Vagina (tissue), 2 donors: ENCODE data around the gene AMBRA1.

Source experiments
- POLR2AphosphoS5 ChIP-seq, 2 donors: sonication (generic); formaldehyde crosslinking; IDR thresholded peaks; one replicate each; pipeline ENCODE4 v1.9.0; 2017; ENCODE audit warnings: antibody characterized with exemption in 2 of 2, mild to moderate bottlenecking in 2 of 2, low read depth in 1 of 2; ENCODE audit not compliant: insufficient read depth in 1 of 2
- TF ChIP-seq, protein P1 (sequence below), 3 experiments: fragments of 450-650 bp in 2 of 3; fragments of 200-600 bp in 1 of 3; sonication (generic) in 1 of 3; IDR thresholded peaks; one replicate each; pipeline ENCODE4 v1.5.1; 2017 to 2019; ENCODE audit warnings: antibody characterized with exemption in 3 of 3, mild to moderate bottlenecking in 2 of 3, moderate library complexity in 2 of 3

DNA sequence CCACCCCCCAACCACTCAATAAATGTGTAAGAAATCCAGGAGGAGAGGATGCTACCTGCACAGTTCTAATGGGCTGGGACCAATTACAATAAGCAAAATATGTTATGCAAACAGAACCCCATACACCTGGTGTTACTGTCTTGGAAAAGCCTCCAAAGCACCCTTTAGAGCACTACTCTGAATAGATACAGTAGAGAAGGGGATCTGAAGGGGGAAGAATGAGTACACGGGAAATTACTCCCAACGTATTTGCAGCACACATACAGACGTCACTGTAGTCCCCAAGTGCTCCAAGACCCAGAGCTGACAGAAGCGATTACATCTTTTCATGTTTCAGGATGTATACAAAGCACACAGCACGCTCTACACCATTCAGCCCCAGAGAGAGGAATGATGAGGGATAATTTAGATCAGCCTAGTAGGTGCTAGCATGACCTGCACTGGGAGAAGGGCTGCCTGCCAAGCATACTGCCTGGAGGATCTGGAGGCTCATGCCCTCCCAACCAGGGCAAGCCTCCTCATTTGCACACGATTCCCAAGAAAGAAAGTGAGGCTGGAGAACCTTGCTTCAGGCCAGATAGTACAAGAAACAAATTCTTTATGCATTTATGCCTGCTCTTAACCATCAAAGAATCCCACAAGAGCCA is 63.8 kb downstream of the AMBRA1 start:
- TF ChIP-seq, protein P1, sequence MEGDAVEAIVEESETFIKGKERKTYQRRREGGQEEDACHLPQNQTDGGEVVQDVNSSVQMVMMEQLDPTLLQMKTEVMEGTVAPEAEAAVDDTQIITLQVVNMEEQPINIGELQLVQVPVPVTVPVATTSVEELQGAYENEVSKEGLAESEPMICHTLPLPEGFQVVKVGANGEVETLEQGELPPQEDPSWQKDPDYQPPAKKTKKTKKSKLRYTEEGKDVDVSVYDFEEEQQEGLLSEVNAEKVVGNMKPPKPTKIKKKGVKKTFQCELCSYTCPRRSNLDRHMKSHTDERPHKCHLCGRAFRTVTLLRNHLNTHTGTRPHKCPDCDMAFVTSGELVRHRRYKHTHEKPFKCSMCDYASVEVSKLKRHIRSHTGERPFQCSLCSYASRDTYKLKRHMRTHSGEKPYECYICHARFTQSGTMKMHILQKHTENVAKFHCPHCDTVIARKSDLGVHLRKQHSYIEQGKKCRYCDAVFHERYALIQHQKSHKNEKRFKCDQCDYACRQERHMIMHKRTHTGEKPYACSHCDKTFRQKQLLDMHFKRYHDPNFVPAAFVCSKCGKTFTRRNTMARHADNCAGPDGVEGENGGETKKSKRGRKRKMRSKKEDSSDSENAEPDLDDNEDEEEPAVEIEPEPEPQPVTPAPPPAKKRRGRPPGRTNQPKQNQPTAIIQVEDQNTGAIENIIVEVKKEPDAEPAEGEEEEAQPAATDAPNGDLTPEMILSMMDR (IDR thresholded peaks at IDR 0.05): no peak
- TF ChIP-seq POLR2AphosphoS5 (IDR thresholded peaks at IDR 0.05; ENCODE audit: insufficient read depth in 1 of 2, low read depth in 1 of 2): no peak
